Measurements from ENCODE around the gene VPS35L.
"Not testable (repeated sequence)": the region's sequence is repeated elsewhere in the genome, so short reads cannot be mapped to it uniquely, and the experiment has no call there.

Gene VPS35L

DNA sequence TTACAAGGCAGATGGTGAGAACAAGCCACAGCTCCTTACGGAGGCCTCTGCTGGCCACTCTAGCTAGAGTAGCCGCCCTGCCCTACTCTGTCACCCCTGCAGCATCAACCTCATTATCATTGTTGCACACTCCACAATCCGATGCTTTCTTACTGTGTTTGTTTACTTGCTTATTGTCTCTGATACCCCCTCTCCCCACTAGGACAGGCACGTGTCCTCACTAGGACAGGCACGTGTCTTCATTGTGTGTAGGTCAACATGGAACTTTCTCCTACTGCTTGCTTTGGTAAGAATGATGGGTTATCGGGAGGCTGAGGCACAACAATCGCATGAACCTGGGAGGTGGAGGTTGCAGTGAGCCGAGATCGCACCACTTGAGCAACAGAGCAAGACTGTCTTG, 98.6 kb downstream of the VPS35L start:
- DNase-seq (ENCODE audit: low spot score): no peak

DNA sequence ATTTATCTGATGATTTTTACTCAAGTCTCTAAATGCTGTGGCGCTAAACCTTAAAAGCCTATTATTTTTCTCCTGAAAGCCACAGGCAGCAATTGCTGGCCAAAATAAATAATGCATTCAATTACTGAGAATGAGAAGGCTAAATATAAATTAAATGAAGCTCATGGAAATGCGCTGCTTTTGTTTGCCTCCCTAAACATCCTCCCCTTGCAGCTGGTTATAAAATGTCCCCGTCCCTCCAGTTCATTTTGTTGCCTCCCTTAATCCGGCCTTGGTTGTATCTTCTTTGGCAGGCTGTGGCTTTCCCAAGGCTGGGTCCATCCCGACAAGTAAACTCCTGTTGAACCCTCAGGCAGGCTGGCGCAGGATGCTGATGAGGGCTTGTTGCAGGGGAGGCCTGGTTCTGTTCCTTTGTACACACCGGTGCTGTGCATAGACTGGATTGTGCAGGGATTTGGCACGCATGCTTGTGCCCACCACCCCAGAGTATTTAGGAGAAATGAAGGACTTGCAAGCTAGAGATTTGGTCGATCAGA, 99.8 kb downstream of the VPS35L start:
- DNase-seq (ENCODE audit: low spot score): no peak

DNA sequence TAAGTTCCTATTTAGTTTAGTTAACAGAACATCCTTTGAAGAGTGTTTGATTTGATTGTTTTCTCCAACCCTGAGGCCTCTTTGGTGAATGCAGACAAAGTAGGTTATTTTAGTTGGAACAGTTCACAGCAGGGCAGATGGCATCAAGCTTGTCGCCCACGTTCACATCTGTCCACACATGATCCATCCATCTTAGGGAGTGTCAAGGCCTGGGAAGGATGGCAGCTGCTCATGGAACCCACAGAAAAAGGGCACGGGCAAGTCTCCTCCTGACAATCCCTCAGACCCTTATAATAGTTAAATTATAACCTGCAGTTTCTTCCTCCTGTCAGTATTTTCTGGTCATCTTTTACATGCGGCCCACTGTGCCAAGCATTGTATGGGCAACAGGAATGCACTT, 102.3 kb downstream of the VPS35L start:
- DNase-seq (ENCODE audit: low spot score): no peak

DNA sequence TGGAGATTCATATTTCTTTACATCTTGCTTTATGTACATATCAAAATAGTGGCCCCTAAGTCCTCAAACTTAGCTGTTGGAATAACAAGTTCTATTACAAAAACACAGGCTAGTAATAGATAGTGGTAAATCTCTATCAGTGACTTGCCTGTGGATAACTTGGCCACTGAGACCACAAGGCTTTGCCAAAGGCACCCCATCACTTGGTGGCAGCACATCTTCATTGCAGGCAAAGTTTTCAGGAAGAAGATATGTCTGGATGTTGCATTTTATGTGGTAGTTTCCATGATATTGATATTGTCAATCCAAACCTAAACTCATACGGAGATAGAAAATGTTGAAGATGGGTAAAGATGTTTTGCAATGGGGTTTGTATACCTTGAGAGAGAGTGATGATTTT, 104.1 kb downstream of the VPS35L start:
- DNase-seq (ENCODE audit: low spot score): no peak

DNA sequence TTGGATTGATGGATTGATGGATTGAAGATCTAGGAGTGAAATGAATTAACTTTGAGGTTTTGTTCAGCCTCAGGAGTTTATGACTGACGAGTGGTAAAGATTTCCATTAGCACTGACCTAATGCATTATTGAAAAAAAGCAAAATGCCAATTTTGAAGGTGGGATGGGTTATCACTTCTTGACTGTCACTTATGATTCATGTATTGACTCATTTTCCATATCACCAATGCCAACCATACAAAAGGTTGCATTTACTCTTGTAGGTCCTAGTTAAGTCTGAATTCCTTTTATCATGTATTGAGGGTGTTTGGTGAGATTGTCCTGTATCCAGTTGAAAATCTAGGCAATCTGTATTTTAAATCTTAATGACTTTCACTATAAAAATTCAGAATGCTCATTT, 104.9 kb downstream of the VPS35L start:
- no peak for DNase-seq (ENCODE audit: low spot score)

DNA sequence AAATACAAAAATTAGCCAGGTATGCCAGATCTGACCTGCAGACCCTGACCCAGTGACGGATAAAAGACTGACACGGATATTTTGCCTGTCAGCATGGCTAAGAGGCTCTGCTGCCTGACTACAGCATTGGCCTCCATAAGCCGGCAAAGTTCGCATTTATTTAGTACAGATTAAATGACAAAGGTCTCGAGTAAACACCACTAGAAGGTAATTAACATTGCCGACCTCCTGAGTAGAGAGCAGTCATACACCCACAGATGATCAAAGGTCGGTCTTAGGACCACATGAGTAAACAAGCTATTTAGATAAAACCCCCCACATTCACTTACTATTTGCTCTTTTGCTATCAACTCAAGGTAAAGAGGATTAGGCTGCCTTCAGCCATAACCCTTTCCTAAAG, 106.8 kb downstream of the VPS35L start:
- no peak for DNase-seq (ENCODE audit: low spot score)

DNA sequence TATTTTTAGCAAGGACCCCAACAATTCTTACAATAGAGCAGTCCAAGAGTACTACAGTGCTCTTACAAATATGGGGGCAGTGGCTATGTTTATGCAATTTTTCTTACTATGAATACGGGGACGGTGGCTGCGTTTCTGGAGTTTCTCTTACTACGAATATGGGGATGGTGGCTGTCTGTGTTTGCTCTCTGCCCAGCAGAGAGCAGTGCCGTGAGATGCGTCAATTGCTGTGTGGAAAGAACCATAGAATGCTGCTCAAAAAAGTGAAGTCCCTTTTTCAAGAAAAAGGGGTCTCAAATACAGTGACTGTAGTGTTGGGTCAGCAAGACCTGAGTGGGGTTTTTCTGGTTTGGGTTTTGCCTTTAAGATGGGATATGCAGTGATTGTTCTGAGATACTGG, 108.7 kb downstream of the VPS35L start:
- no peak for DNase-seq (ENCODE audit: low spot score)

DNA sequence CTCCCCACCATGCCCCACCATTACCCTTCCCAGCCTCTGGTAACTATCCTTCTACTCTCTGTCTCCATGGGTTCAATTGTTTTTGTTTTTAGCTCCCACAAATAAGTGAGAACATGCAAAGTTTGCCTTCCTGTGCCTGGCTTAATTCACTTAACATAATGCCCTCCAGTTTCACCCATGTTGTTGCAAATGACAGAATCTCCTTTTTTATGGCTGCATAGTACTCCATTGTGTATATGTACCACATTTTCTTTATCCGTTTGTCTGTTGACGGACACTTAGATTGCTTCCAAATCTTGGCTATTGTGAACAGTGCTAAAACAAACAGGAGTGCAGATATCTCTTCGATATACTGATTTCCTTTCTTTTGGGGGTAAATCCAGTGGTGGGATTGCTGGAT, 109.8 kb downstream of the VPS35L start:
- not testable (repeated sequence) for DNase-seq (ENCODE audit: low spot score)

DNA sequence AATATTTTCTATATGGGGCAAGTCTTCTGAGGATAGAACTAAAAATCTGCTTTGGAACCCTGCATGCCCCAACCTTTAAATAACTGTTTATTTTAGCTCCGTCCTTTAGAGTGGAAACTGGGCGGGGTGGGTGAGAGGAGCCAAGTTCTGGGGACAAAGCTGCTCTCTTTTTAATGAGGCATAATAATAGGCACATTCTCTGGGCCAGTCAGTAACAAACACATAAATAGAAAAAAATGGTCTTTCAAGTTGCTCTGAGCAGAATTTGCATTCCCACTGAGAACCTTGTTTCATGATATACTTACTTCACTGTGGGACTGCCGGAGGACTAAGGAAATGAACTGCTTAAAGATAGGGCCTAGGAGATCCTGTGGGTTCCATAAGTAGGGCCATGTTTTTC, 111.0 kb downstream of the VPS35L start:
- no peak for DNase-seq (ENCODE audit: low spot score)

DNA sequence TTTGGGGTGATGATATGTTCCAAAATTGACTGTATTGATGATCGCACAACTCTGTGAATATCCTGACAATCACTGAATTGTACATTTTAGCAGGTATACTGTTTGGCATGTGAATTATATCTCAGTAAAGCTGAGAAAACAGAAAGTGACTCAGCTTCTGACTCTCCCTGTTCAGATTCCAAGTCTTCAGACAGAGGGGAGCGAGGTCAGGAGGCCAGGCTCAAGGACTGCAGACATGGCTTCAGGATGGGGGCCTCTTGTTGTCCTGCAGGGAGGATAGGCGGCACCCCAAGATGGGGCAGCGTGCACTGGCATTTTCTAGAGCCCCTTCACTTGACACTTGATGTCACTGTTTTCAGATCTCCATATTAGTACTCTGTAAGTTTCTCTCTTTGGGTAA, 116.9 kb downstream of the VPS35L start:
- DNase-seq (ENCODE audit: low spot score): no peak

DNA sequence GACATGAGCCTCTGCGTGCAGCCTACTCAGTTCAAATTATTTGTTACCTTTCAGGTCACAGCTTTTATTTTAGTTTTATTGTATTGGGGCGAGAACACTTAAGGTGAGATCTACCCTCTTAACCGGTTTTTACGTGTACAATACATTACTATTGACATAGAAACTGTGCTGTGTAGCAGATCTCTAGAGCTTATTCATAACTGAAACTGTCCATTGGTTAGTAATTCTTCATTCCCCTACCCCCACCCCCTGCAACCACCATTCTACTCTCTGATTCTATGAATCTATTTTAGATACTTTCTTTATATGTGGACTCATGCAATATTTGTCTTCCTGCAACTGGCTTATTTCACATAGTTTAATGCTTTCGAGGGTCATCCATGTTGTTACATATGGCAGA, 119.0 kb downstream of the VPS35L start:
- no peak for DNase-seq (ENCODE audit: low spot score)

DNA sequence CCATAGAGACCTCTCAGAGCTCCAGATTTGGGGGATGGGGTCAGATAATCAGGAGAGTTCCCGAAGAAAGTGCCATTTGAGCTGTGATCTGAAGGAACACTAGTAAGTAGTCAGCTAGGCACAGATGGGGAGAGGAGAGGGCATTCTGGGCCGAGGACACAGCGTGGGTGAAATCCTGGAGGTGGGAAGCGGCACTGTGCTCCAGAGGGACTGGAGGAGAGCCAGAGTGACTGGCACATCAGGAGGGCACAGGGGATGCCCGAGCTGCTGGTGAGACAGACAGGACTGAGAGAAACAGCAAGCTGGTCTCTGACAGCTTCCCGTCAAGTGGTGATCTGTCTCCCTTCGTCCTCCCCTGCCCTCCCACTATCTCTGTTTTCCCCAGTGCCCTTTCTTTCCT, 121.9 kb downstream of the VPS35L start:
- DNase-seq (ENCODE audit: low spot score): no peak

DNA sequence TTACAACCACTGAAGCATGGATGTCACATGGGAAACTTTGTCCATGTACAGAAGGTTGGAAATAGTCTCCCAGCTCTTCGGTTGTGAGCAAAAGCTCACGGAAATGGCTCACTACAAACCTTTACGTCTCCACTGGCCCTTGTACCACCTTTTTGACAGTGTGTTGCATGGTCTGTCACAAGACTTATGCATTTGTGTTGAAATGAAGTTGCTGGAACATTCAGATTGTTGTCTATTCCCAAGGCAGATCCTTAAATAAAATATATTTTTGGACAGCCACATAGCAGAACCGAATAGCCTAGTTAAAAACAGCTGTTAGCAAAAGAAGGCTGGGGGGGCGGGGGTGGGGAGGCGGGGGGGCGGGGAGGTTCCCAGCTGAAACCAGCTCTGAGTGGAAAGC, 123.3 kb downstream of the VPS35L start:
- no peak for DNase-seq (ENCODE audit: low spot score)

DNA sequence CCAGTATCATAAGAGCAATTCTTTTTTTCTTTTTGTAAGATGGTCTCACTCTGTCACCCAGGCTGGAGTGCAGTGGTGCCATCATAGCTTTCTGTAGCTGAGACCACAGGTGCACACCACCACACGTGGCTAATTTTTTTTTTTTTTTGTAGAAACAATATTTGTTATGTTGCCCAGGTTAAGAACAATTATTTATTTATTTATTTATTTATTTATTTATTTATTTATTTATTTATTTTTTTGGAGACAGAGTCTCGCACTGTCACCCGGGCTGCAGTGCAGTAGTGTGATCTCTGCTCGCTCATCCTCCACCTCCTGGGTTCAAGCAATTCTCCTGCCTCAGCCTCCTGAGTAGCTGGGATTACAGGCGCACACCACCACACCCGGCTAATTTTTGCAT, 123.8 kb downstream of the VPS35L start:
- DNase-seq (ENCODE audit: low spot score): not testable (repeated sequence)

DNA sequence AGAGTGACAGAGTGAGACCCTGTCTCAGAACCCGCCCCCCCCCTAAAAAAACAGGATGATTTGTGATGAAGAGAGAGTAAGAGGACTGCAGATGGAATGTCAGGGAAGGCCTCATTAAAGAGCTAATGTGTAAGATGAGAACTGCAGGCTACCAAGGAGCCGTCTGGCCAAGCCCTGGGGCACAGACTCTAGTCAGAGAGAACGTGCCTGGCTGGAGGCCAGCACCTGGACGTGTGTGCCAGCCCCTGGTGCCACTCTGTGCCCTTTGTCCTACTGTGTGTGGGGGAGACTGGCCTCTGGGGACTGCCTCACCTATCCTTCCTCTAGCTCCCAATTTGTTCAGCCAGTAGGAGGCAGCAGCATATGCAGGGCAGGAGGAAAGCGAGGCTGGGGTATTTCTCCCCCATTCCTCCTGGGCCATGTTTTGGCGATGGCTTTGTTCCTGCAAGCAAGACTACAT, 125.4 kb downstream of the VPS35L start:
- DNase-seq (ENCODE audit: low spot score): no peak

DNA sequence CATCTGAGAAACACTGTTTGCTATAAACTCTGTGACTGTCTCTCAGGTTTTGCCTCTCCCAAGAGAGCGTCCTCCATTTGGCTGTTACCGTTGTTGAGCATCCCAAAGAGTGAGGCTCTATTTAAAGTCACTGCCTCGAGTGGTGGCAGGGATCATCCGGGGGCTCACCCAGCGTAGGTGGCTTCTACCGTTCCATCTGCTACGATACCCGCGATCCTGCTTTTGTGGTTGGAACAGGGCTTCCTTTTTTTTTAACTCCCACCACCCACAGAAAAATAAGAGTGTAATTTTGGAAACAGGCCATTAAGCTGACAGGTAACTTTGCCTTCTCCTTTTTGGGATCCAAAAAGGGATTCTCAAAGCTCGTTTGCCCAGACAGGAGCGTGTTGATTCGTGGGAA, 126.1 kb downstream of the VPS35L start:
- no peak for DNase-seq (ENCODE audit: low spot score)

DNA sequence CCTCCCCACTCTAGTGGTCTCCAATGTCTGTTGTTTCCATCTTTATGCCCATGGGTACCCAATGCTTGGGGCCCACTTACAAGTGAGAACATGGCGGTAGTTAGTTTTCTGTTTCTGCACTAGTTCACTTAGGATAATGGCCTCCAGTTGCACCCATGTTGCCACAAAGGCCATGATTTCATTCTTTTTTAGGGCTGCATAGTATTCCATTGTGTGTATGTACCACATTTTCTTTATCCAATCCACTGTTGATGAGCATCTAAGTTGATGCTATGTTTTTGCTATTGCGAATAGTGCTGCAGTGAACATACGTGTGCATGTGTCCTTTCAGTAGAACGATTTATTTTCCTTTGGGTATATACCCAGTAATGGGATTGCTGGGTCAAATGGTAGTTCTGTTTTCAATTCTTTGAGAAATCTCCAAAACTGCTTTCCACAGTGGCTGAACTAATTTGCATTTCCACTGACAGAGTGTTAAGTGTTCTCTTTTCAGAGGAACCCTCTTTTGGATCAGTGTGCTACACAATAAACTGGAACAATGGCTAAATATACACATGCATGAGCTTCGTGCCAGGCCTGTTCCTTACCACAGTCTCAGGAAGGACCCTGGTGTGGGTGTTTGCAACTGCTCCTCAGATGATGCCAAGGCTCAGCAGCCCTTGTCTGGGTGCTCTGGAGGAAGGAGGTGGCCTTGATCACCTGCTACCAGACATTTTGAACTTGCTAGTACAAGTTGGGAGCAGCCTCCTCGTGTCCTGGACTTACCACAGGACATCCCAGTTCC, 128.1 kb downstream of the VPS35L start:
- DNase-seq (ENCODE audit: low spot score): no peak

DNA sequence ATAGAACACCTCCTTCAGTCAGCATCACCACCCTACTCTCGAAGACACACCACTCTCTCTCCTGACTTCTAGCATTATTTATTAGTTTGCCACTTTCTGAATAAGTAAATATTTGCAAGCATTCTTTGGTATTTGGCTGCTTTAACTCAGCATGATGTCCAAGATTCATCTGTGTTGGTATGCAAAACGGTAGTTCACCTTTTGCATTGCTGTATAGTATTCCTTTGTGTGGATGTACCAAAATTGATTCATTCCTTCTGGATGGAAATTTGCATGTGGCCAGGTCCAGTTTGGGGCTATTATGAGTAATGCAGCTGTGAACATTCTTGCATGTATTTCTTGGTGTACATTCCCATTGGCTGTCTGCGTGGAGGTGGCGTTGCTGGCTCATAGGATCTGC, 129.7 kb downstream of the VPS35L start:
- no peak for DNase-seq (ENCODE audit: low spot score)

DNA sequence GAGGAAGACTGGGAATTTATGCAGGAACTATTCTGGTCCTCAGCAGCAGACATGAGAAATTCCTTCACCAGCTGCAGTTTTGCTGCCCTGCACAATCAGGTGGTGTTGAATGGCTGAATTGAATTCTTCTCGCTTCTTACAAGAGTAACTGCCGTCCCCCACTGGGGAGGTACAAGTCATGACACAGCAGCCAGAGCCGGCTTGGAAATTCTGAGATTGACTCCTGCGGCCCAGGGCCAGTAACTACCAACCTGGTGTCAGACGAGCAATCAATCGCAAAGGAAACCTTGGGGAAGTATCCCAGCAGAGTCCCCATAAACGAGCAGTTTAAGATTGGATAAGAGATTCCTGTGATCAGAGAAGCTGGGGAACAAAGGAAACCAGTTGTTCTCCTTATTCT, 131.8 kb downstream of the VPS35L start:
- DNase-seq (ENCODE audit: low spot score): no peak

DNA sequence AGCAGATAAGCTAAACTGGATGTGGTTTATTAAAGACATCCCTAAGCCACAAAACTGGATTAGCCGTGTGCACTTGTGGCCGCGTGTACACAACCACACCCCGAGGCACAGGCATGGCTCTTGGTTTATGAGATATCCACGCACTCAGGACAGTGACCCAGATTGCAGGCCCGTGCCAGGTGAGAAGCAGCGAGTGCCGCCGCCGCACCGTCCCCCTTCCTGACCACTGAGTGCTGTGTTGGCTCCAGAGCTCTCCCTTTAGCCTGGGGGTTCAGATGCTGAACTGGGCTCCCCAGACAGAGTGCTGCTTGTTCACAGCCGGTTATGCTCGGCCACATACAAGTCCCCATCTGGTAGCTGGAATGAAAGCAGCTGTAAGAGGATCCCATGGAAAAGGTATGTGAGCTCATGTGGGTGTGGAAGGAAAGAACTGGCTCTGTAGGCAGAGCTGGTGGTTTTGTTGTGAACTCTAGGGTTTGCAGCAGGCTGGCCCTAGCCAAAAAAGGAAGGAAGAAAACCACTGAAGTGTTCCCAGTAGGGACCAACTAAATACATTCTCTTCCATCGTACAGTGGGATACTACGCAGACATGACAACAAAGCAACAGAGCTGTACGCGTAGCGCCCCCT, 133.0 kb downstream of the VPS35L start:
- no peak for DNase-seq (ENCODE audit: low spot score)

DNA sequence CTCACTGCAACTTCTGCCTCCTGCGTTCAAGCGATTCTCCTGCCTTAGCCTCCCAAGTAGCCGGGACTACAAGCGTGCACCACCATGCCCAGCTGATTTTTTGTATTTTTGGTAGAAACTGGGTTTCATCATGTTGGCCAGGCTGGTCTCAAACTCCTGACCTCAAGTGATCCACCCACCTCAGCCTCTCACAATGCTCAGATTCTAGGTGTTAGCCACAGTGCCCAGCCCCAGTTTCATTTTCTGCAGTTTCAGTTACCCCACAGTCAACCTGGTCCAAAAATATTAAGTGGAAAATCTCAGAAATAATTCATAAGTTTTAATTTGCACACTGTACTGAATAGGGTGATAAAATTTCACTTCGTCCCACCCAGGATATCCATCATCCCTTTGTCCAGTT, 133.8 kb downstream of the VPS35L start:
- no peak for DNase-seq (ENCODE audit: low spot score)

DNA sequence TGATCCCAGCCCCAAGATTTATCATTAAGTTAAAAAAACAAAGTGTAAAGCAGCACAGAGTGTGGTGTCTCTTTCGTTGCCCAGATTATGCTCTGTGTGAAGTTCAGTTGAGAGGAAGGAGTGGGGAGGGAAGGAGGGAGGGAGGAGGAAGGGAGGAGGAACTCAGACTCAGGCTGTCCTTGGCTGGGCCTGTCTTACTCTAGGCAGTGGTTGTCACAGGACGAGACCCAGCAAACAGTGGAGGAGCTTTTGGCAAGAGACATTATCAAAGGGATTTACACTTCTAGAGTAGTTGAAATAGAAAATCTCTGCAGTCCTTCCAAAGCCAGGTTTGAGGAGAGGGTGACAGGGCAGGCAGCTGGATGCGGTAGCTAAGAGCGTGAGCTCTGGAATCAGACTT, 134.7 kb downstream of the VPS35L start:
- no peak for DNase-seq (ENCODE audit: low spot score)

DNA sequence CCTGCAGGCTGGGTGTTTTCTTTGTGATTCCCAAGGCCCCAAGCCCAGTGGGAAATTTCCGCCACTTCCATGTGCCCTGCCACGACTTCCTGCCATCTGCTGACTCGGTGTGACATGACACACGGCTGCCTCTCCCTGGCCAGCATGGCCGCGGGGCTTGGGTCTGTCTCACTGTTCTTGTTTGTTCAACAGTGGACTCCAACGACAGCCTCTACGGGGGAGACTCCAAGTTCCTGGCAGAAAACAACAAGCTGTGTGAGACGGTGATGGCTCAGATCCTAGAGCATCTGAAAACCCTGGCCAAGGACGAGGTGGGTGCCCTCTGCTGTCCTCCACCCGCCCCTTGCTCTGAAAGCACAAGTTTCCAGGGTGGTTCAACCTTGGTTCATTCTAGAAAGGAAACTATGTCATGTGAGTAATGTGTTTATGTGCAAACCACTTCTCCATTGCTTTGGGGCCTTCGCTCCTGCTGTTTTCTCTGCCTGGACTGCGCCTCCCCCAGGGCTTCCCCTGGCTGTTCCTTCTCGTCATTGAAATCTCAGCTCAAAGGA, 135.7 kb downstream of the VPS35L start:
- no peak for DNase-seq (ENCODE audit: low spot score)
